Smooth muscle cell (in vitro differentiated cells): Measurements from ENCODE around the gene MCCD1. TPM values are rescaled to one million over a fixed set of nuclear protein-coding genes. Genes with fewer than 3 reads are reported as not detected.
"Not testable (repeated sequence)": the region's sequence is repeated elsewhere in the genome, so short reads cannot be mapped to it uniquely, and the experiment has no call there.

Source experiments
- DNase-seq: peaks from one replicate; lab custom pipeline; 2025; ENCODE audit not compliant: unreplicated experiment; lab: John Stamatoyannopoulos, UW
- H2AFZ ChIP-seq: fragments of 200-600 bp; sonication (generic); 2 replicates; pipeline ENCODE4 v1.6.0; 2016; ENCODE audit warnings: antibody characterized with exemption, low read depth, mild to moderate bottlenecking
- H3F3A ChIP-seq: fragments of 200-600 bp; sonication (generic); 2 replicates; pipeline ENCODE4 v1.6.0; 2017; ENCODE audit warnings: antibody characterized with exemption, low read depth
- H3K27ac ChIP-seq: fragments of 200-600 bp; sonication (generic); 2 replicates; pipeline ENCODE4 v1.5.1; 2016; ENCODE audit warnings: low read depth, mild to moderate bottlenecking
- H3K27me3 ChIP-seq: fragments of 200-600 bp; sonication (generic); 2 replicates; pipeline ENCODE4 v1.6.1; 2016; ENCODE audit warnings: low read depth, mild to moderate bottlenecking
- H3K36me3 ChIP-seq: fragments of 200-600 bp; sonication (generic); 2 replicates; pipeline ENCODE4 v1.5.1; 2016; ENCODE audit warnings: low read depth
- H3K4me1 ChIP-seq: fragments of 200-600 bp; sonication (generic); 2 replicates; pipeline ENCODE4 v1.5.1; 2016; ENCODE audit warnings: low read depth
- H3K4me2 ChIP-seq: fragments of 200-600 bp; sonication (generic); 2 replicates; pipeline ENCODE4 v1.6.0; 2016; ENCODE audit warnings: mild to moderate bottlenecking
- H3K4me3 ChIP-seq: fragments of 200-600 bp; sonication (generic); 2 replicates; pipeline ENCODE4 v1.5.1; 2016; ENCODE audit warnings: mild to moderate bottlenecking
- H3K79me2 ChIP-seq: fragments of 200-600 bp; sonication (generic); 2 replicates; pipeline ENCODE4 v1.6.0; 2016; ENCODE audit warnings: low read depth, mild to moderate bottlenecking
- H3K9ac ChIP-seq: fragments of 200-600 bp; sonication (generic); 2 replicates; pipeline ENCODE4 v1.6.0; 2016; ENCODE audit warnings: low read depth
- H3K9me3 ChIP-seq: fragments of 200-600 bp; sonication (generic); replicated peaks from 2 replicates; pipeline ENCODE4 v1.5.1; 2016; ENCODE audit warnings: low read depth
- H4K20me1 ChIP-seq: fragments of 200-600 bp; sonication (generic); 2 replicates; pipeline ENCODE4 v1.6.0; 2016; ENCODE audit warnings: low read depth
- CTCF ChIP-seq: fragments of 200-600 bp; sonication (generic); IDR thresholded peaks from 2 replicates; pipeline ENCODE4 v1.5.1; 2017; ENCODE audit warnings: borderline replicate concordance, mild to moderate bottlenecking, antibody characterized with exemption; ENCODE audit not compliant: insufficient read depth, poor library complexity, severe bottlenecking
- WGBS: methylation state at CpG from one replicate; pipeline ENCODE4 v1.1.7; 2016; ENCODE audit warnings: low lambda C conversion rate; 5-methylcytosine and 5-hydroxymethylcytosine counted together
- polyA plus RNA-seq: library from polyadenylated mRNA; unstranded; fragments of >200 nt; fragmentation: Nextera tagmentation; extraction: Ambion mirVana; gene quantifications from 2 replicates; pipeline ENCODE4 v1.2.1, GENCODE V29; 2016
- total RNA-seq: library from RNA; depleted of rRNA; stranded (reverse); fragments of >200 nt; gene quantifications from 2 replicates; pipeline ENCODE4 v1.2.3, GENCODE V29; 2014

Gene MCCD1
- total and polyA plus RNA-seq, 2 experiments from 2014 or later, result not detected

- no peaks in the 10 kb centered on the region for H3K9me3 ChIP-seq
- no peaks in the 10 kb centered on the region for H3K4me1 ChIP-seq
- no peak for DNase-seq
- H3K27me3 ChIP-seq, result no peaks in the 10 kb centered on the region
- no peak overlapping the region for H3K9ac ChIP-seq
- TF ChIP-seq CTCF, result no peak
- no peaks in the 10 kb centered on the region for H4K20me1 ChIP-seq
- no peak overlapping the region for H3K27ac ChIP-seq
- no peak overlapping the region for H3K4me3 ChIP-seq
- no peak overlapping the region for H3K4me2 ChIP-seq
- no peak overlapping the region for H2AFZ ChIP-seq
- no peaks in the 10 kb centered on the region for H3K79me2 ChIP-seq
- 92% methylated on average over 4 of the region's 4 CpGs for WGBS
- no peaks in the 10 kb centered on the region for H3K36me3 ChIP-seq
- H3F3A ChIP-seq, result no peaks in the 10 kb centered on the region
These were observed 39.7 kb upstream of the MCCD1 start for GRCh38 chr6:31489086-31489485.

- H3K4me1 ChIP-seq, result peaks cover 3% of the 10 kb centered on the region
- H3K27me3 ChIP-seq, result no peaks in the 10 kb centered on the region
- H3F3A ChIP-seq, result no peaks in the 10 kb centered on the region
- no peak overlapping the region for H3K9ac ChIP-seq
- H3K4me3 ChIP-seq, result no peak overlapping the region
- no peak overlapping the region for H2AFZ ChIP-seq
- no peaks in the 10 kb centered on the region for H4K20me1 ChIP-seq
- H3K27ac ChIP-seq, result no peak overlapping the region
- H3K36me3 ChIP-seq, result no peaks in the 10 kb centered on the region
- 76% methylated on average over 15 of the region's 16 CpGs for WGBS
- no peak for DNase-seq
- H3K9me3 ChIP-seq, result no peaks in the 10 kb centered on the region
- TF ChIP-seq CTCF, result no peak
- no peak overlapping the region for H3K4me2 ChIP-seq
- no peaks in the 10 kb centered on the region for H3K79me2 ChIP-seq
These were observed 38.5 kb upstream of the MCCD1 start for GRCh38 chr6:31490115-31490873.

- not testable (repeated sequence) for DNase-seq, H3K79me2 ChIP-seq, H3K9me3 ChIP-seq, H2AFZ ChIP-seq, H3K36me3 ChIP-seq, H3K27ac ChIP-seq, H3K27me3 ChIP-seq, H3K4me1 ChIP-seq, H3F3A ChIP-seq, H4K20me1 ChIP-seq, H3K9ac ChIP-seq
- Histone ChIP-seq H3K4me3 (peak overlapping the region; percentile 48), H3K4me2 (peak overlapping the region; percentile 82)
- 5% methylated on average over 2 of the region's 2 CpGs for WGBS
These were observed 35.2 kb upstream of the MCCD1 start for GRCh38 chr6:31493550-31493874.

- peak; percentile 76 for TF ChIP-seq CTCF
- Histone ChIP-seq H2AFZ (peak overlapping the region; percentile 24), H3K4me3 (peak overlapping the region; percentile 48), H3K4me2 (peak overlapping the region; percentile 82), H3K9me3 (no peaks in the 10 kb centered on the region), H3K4me1 (peaks cover 3% of the 10 kb centered on the region), H3K9ac (no peak overlapping the region), H3K27ac (no peak overlapping the region), H3F3A (no peaks in the 10 kb centered on the region), H3K79me2 (no peaks in the 10 kb centered on the region), H4K20me1 (no peaks in the 10 kb centered on the region), H3K36me3 (no peaks in the 10 kb centered on the region), H3K27me3 (peaks cover 9% of the 10 kb centered on the region)
- peak; percentile 34 for DNase-seq
- under 1% methylated on average over 58 of the region's 58 CpGs for WGBS
These were observed 34.7 kb upstream of the MCCD1 start for GRCh38 chr6:31493875-31494694.
